A549 (cell line): ENCODE results near the gene ETV7. TPM values are rescaled to one million over a fixed set of nuclear protein-coding genes. Genes with fewer than 3 reads are reported as not detected.

ENCODE experiments used
- ATAC-seq, 2 experiments: fragments of 200-7000 bp in 1 of 2; fragments of >200 bp in 1 of 2; cut with Nextera tagmentation in 1 of 2; cut with Tn5 transposase in 1 of 2; 3 replicates each; pipeline versions ENCODE4 v1.8.0 to v1.9.1; 2018 to 2020; ENCODE audit warnings: mild to moderate bottlenecking in 1 of 2, moderate library complexity in 1 of 2
- CTCF ChIA-PET: fragments of 300-600 bp; sonication (Branson Sonifier 250); formaldehyde crosslinking; extraction: SDS; loops from one replicate; lab custom pipeline; 2021; ENCODE audit warnings: antibody characterized with exemption, inconsistent platforms; lab: Yijun Ruan, JAX
- POLR2A ChIA-PET: fragments of 350-600 bp; formaldehyde crosslinking; extraction: SDS; loops from one replicate; lab custom pipeline; 2021; ENCODE audit warnings: antibody characterized with exemption, inconsistent platforms; lab: Yijun Ruan, JAX
- DNase-seq, 2 experiments: peaks; one replicate each; pipeline versions ENCODE4 v3.0.0 to v3.0.0-alpha.2; 2011 to 2016; ENCODE audit warnings: low read depth in 1 of 2, low spot score in 1 of 2
- FAIRE-seq: peaks from 2 replicates; lab custom pipeline; 2011; peaks lifted over from hg19 to GRCh38; lab: Jason Lieb, UNC
- H3K27ac ChIP-seq, 2 experiments: fragments of >200 bp; sonication (Bioruptor Twin); formaldehyde crosslinking; 3 replicates each; pipeline ENCODE4 v1.5.1; 2016 to 2017
- H3K4me1 ChIP-seq: fragments of >200 bp; sonication (Bioruptor Twin); formaldehyde crosslinking; 3 replicates; pipeline ENCODE4 v1.6.1; 2016
- H3K4me2 ChIP-seq: fragments of >200 bp; sonication (Bioruptor Twin); formaldehyde crosslinking; 3 replicates; pipeline ENCODE4 v1.6.1; 2016
- H3K4me3 ChIP-seq: fragments of >200 bp; sonication (Bioruptor Twin); formaldehyde crosslinking; 3 replicates; pipeline ENCODE4 v1.5.1; 2016
- H3K9me3 ChIP-seq: fragments of >200 bp; sonication (Bioruptor Twin); formaldehyde crosslinking; 3 replicates; pipeline ENCODE4 v1.6.1; 2016
- ATOH8 ChIP-seq: fragments of 250-450 bp; sonication (Bioruptor Pico); IDR thresholded peaks from 2 replicates; pipeline ENCODE4 v1.5.0; 2020; ENCODE audit warnings: low read depth, mild to moderate bottlenecking, moderate library complexity
- BHLHE40 ChIP-seq: IDR thresholded peaks from 2 replicates; pipeline ENCODE4 v1.6.1; 2012; ENCODE audit warnings: low read depth, low read length, inconsistent platforms
- CBX2 ChIP-seq: fragments of 200-600 bp; sonication (generic); IDR thresholded peaks from 2 replicates; pipeline ENCODE4 v1.6.1; 2016; ENCODE audit warnings: low read depth, mild to moderate bottlenecking, borderline replicate concordance
- CBX8 ChIP-seq: fragments of 200-600 bp; sonication (generic); IDR thresholded peaks from 2 replicates; pipeline ENCODE4 v1.6.1; 2016
- CHD2 ChIP-seq: fragments of 150-350 bp; IDR thresholded peaks from 2 replicates; pipeline ENCODE4 v1.6.1; 2014; ENCODE audit warnings: low read length; ENCODE audit not compliant: partially characterized antibody
- CTCF ChIP-seq: fragments of >200 bp; sonication (Bioruptor Twin); formaldehyde crosslinking; IDR thresholded peaks from 3 replicates; pipeline ENCODE4 v1.5.1; 2016
- E2F6 ChIP-seq: IDR thresholded peaks from 2 replicates; pipeline ENCODE4 v1.6.1; 2012; ENCODE audit warnings: low read depth, borderline replicate concordance
- EHF ChIP-seq: fragments of 250-450 bp; sonication (Bioruptor Pico); IDR thresholded peaks from 2 replicates; pipeline ENCODE4 v1.5.0; 2020; ENCODE audit warnings: mild to moderate bottlenecking
- ELK1 ChIP-seq: fragments of 150-350 bp; IDR thresholded peaks from 2 replicates; pipeline ENCODE4 v1.6.1; 2014; ENCODE audit warnings: low read depth, mild to moderate bottlenecking, low read length
- FOSL2 ChIP-seq, 2 experiments: fragments of 450-650 bp in 1 of 2; fragments of >200 bp in 1 of 2; sonication (Bioruptor Twin) in 1 of 2; formaldehyde crosslinking; IDR thresholded peaks; 2 replicates each; pipeline versions ENCODE4 v1.5.0 to v1.6.1; 2016 to 2020; ENCODE audit warnings: mild to moderate bottlenecking in 1 of 2, moderate library complexity in 1 of 2
- HDAC2 ChIP-seq: fragments of 200-600 bp; sonication (generic); IDR thresholded peaks from 2 replicates; pipeline ENCODE4 v1.6.1; 2016
- HES2 ChIP-seq: fragments of >200 bp; sonication (Bioruptor Twin); formaldehyde crosslinking; IDR thresholded peaks from 2 replicates; pipeline ENCODE4 v1.6.1; 2016
- HEYL ChIP-seq: fragments of 250-450 bp; sonication (Bioruptor Pico); IDR thresholded peaks from 2 replicates; pipeline ENCODE4 v1.8.0; 2021; ENCODE audit warnings: mild to moderate bottlenecking, moderate library complexity
- HOXB5 ChIP-seq: fragments of 250-450 bp; sonication (Bioruptor Pico); IDR thresholded peaks from 2 replicates; pipeline ENCODE4 v1.5.0; 2020; ENCODE audit warnings: mild to moderate bottlenecking, moderate library complexity
- JUN ChIP-seq, 2 experiments: fragments of >200 bp; sonication (Bioruptor Twin); formaldehyde crosslinking; IDR thresholded peaks; 2 replicates in 1 of 2; 3 replicates in 1 of 2; pipeline ENCODE4 v1.6.1; 2016 to 2017
- JUNB ChIP-seq: fragments of >200 bp; sonication (Bioruptor Twin); formaldehyde crosslinking; IDR thresholded peaks from 2 replicates; pipeline ENCODE4 v1.6.1; 2016
- KDM1A ChIP-seq: fragments of 200-600 bp; sonication (generic); IDR thresholded peaks from 2 replicates; pipeline ENCODE4 v1.6.1; 2016; ENCODE audit warnings: low read depth, mild to moderate bottlenecking
- MAX ChIP-seq: IDR thresholded peaks from 2 replicates; pipeline ENCODE4 v1.6.1; 2012
- NR3C1 ChIP-seq: fragments of >200 bp; sonication (Bioruptor Twin); formaldehyde crosslinking; IDR thresholded peaks from 3 replicates; pipeline ENCODE4 v1.6.1; 2017
- RAD21 ChIP-seq, 2 experiments: fragments of >200 bp in 1 of 2; sonication (Bioruptor Twin) in 1 of 2; formaldehyde crosslinking in 1 of 2; IDR thresholded peaks in 1 of 2; conservative IDR thresholded peaks in 1 of 2; 2 replicates in 1 of 2; 3 replicates in 1 of 2; pipeline ENCODE4 v1.6.1; 2012 to 2018; ENCODE audit warnings: inconsistent platforms in 1 of 2
- RNF2 ChIP-seq: fragments of 200-600 bp; sonication (generic); IDR thresholded peaks from 2 replicates; pipeline ENCODE4 v1.6.1; 2016; ENCODE audit warnings: low read depth, mild to moderate bottlenecking, antibody characterized with exemption, moderate library complexity, borderline replicate concordance
- SMC3 ChIP-seq: fragments of >200 bp; sonication (Bioruptor Twin); formaldehyde crosslinking; IDR thresholded peaks from 3 replicates; pipeline ENCODE4 v1.6.1; 2018; ENCODE audit warnings: inconsistent platforms
- SREBF2 ChIP-seq: fragments of 450-650 bp; IDR thresholded peaks from 2 replicates; pipeline ENCODE4 v1.6.1; 2014; ENCODE audit warnings: mild to moderate bottlenecking, moderate library complexity
- TP53 ChIP-seq: fragments of 250-450 bp; sonication (Bioruptor Pico); IDR thresholded peaks from 2 replicates; pipeline ENCODE4 v1.5.0; 2021; ENCODE audit warnings: mild to moderate bottlenecking, moderate library complexity
- ZFP36 ChIP-seq: fragments of 450-650 bp; IDR thresholded peaks from 2 replicates; pipeline ENCODE4 v1.6.1; 2014; ENCODE audit warnings: borderline replicate concordance; ENCODE audit not compliant: partially characterized antibody
- ZNF302 ChIP-seq: fragments of 250-450 bp; sonication (Bioruptor Pico); IDR thresholded peaks from 2 replicates; pipeline ENCODE4 v1.9.0; 2021; ENCODE audit warnings: inconsistent platforms, mild to moderate bottlenecking, moderate library complexity
- ZSCAN20 ChIP-seq: fragments of 250-450 bp; sonication (Bioruptor Pico); IDR thresholded peaks from 2 replicates; pipeline ENCODE4 v1.8.0; 2022; ENCODE audit warnings: mild to moderate bottlenecking, moderate library complexity
- WGBS: methylation state at CpG from one replicate; pipeline ENCODE4 v1.1.6; 2017; ENCODE audit errors: missing lambda C conversion rate; 5-methylcytosine and 5-hydroxymethylcytosine counted together
- polyA plus RNA-seq, 4 experiments: library from polyadenylated mRNA; depleted of rRNA in 3 of 4; stranded (reverse); fragments of >200 nt; fragmentation: RNase III in 1 of 4; extraction: RNeasy Plus Mini Kit Qiagen cat#74134 plus additional on column Dnase treatment in 1 of 4; gene quantifications; 2 replicates in 3 of 4; 3 replicates in 1 of 4; pipeline ENCODE4 v1.2.3, GENCODE V29; 2011 to 2017

The ETV7 gene
- polyA plus RNA-seq, 2 of the 4 experiments (the other 2 are of a cell fraction), result 0.05 TPM; not detected in 1

GRCh38 chr6:36431197-36431596 is 43.7 kb upstream of the ETV7 start (continued):
- TF ChIP-seq RAD21 (conservative IDR thresholded peaks at IDR 0.05 in 1 of 2, IDR thresholded peaks at IDR 0.05 in 1 of 2), result no peak
- no peak for TF ChIP-seq TP53
- TF ChIP-seq, all 56 proteins: peak for 0

GRCh38 chr6:36430351-36430750 is 42.9 kb upstream of the ETV7 start:
- Histone ChIP-seq H3K27ac (no peak overlapping the region), H3K4me3 (no peak overlapping the region), H3K4me2 (no peak overlapping the region), H3K4me1 (peaks cover 19% of the 10 kb centered on the region), H3K9me3 (no peaks in the 10 kb centered on the region)
- DNase-seq, result no peak
- WGBS, result 68% methylated on average over 2 of the region's 2 CpGs
- ChIA-PET CTCF (interaction anchor here (1.1 kb wide), 2 partner anchors 13 kb away, joined by 3 to 4 read pairs; partner anchors contain the start of gene KCTD20), POLR2A (interaction anchor here (1.1 kb wide), 1 partner anchor 11 kb away, joined by 4 read pairs; no protein-coding TSS in a partner anchor)
- FAIRE-seq, result no peak
- ATAC-seq, result no peak
- no peak for TF ChIP-seq CBX8
- TF ChIP-seq CTCF, result no peak
- no peak for TF ChIP-seq KDM1A
- TF ChIP-seq EHF (CRISPR knock-in tag), result no peak
- no peak for TF ChIP-seq JUN (IDR thresholded peaks at IDR 0.05)
- no peak for TF ChIP-seq HEYL (CRISPR knock-in tag)
- TF ChIP-seq HOXB5, result no peak
- TF ChIP-seq SMC3, result no peak
- TF ChIP-seq ZFP36, result no peak
- TF ChIP-seq HES2, result no peak
- no peak for TF ChIP-seq CHD2
- TF ChIP-seq E2F6, result no peak
- no peak for TF ChIP-seq BHLHE40
- TF ChIP-seq RNF2, result no peak
- TF ChIP-seq NR3C1, result no peak

GRCh38 chr6:36428911-36429310 is 41.4 kb upstream of the ETV7 start:
- H3K9me3 ChIP-seq, result no peaks in the 10 kb centered on the region
- WGBS, result 84% methylated on average over 4 of the region's 4 CpGs
- DNase-seq, result no peak
- H3K4me1 ChIP-seq, result peaks cover 21% of the 10 kb centered on the region
- no peak for FAIRE-seq
- H3K4me3 ChIP-seq, result no peak overlapping the region
- TF ChIP-seq CHD2 (no peak), ELK1 (no peak), ZNF302 (CRISPR knock-in tag) (no peak), CBX2 (no peak), MAX (no peak), ZFP36 (no peak), ATOH8 (no peak), JUNB (no peak), ZSCAN20 (CRISPR knock-in tag) (no peak), HDAC2 (no peak), SREBF2 (no peak), FOSL2 (IDR thresholded peaks at IDR 0.05) (no peak), FOSL2 (CRISPR knock-in tag; IDR thresholded peaks at IDR 0.05) (no peak), RNF2 (no peak), EHF (CRISPR knock-in tag) (no peak)
- H3K4me2 ChIP-seq, result no peak overlapping the region
- ChIA-PET POLR2A (interaction anchor here (0.6 to 1.0 kb wide), 2 partner anchors 23 to 330 kb away, joined by 3 read pairs; no protein-coding TSS in a partner anchor), CTCF (interaction anchor here (1.0 to 1.6 kb wide), 4 partner anchors 12 to 330 kb away, joined by 3 read pairs; no protein-coding TSS in a partner anchor)
- H3K27ac ChIP-seq, result no peak overlapping the region
- ATAC-seq, result no peak
